ENCODE results near the gene TNP2.

Gene TNP2

GRCh38 chr16:11276896-11277593, 7.9 kb upstream of the TNP2 start:
- no peak for DNase-seq

GRCh38 chr16:11276143-11276895, 7.2 kb upstream of the TNP2 start, which contains the start of gene PRM2:
PRM2 (minus strand) TSS chr16:11276480; CDS start chr16:11276370, 110 bp downstream.
- DNase-seq = no peak

- no peak for DNase-seq
Observed at GRCh38 chr16:11274964-11275363, 5.8 kb upstream of the TNP2 start.

GRCh38 chr16:11273721-11274324, 4.7 kb upstream of the TNP2 start:
- DNase-seq = no peak

GRCh38 chr16:11272921-11273720, 4.0 kb upstream of the TNP2 start, which contains the start of gene PRM3:
PRM3 (minus strand) TSS chr16:11273629; CDS start chr16:11273595, 34 bp downstream.
- DNase-seq = no peak

- DNase-seq = no peak
Observed at GRCh38 chr16:11272484-11272883, 3.4 kb upstream of the TNP2 start.

GRCh38 chr16:11271610-11272009, 2.5 kb upstream of the TNP2 start:
- no peak for DNase-seq

GRCh38 chr16:11270602-11271162, 1.6 kb upstream of the TNP2 start:
- DNase-seq = no peak

- no peak for DNase-seq
Observed at GRCh38 chr16:11265124-11265523, 4.0 kb downstream of the TNP2 start.

GRCh38 chr16:11264155-11264832, 4.8 kb downstream of the TNP2 start:
- no peak for DNase-seq

GRCh38 chr16:11263737-11264136, 5.4 kb downstream of the TNP2 start:
- peak; percentile 70 for DNase-seq

- DNase-seq = no peak
Observed at GRCh38 chr16:11262915-11263314, 6.2 kb downstream of the TNP2 start.

GRCh38 chr16:11260596-11260966, 8.5 kb downstream of the TNP2 start:
- no peak for DNase-seq

- no peak for DNase-seq
Observed at GRCh38 chr16:11259655-11260595, 9.2 kb downstream of the TNP2 start.

- DNase-seq = peak; percentile 21
Observed at GRCh38 chr16:11258553-11259492, 10.3 kb downstream of the TNP2 start.

GRCh38 chr16:11257131-11257938, 11.8 kb downstream of the TNP2 start:
- DNase-seq = peak; percentile 63

GRCh38 chr16:11256661-11257130, 12.4 kb downstream of the TNP2 start:
- peak; percentile 50 for DNase-seq

Measured in activated naive CD4-positive, alpha-beta T cell treated with Interleukin-2 at 50 U/mL for 16 hours (primary cell).